Pancreas (tissue), 10 donors: Measurements from ENCODE around the gene GPAM. TPM values are rescaled to one million over a fixed set of nuclear protein-coding genes. Genes with fewer than 3 reads are reported as not detected.
"Not testable (repeated sequence)": the region's sequence is repeated elsewhere in the genome, so short reads cannot be mapped to it uniquely, and the experiment has no call there.

Experiments used
- ATAC-seq, 4 donors: fragments of 200-7000 bp; cut with Tn5 transposase; one replicate each; pipeline versions ENCODE4 v1.8.0 to v1.9.1; 2020; ENCODE audit warnings: mild to moderate bottlenecking in 4 of 4, moderate library complexity in 4 of 4
- DNase-seq, 6 donors: peaks; one replicate each; pipeline ENCODE4 v3.0.0-alpha.2; 2020
- FAIRE-seq: peaks from 2 replicates; lab custom pipeline; 2012; peaks lifted over from hg19 to GRCh38; lab: Jason Lieb, UNC
- H3K27ac ChIP-seq, 4 donors: fragments of 200-600 bp; sonication (generic); 1 replicate in 3 of 4; 2 replicates in 1 of 4; pipeline versions ENCODE4 v1.5.0 to v1.8.0; 2020
- H3K27me3 ChIP-seq, 4 donors: fragments of 200-600 bp; one replicate each; pipeline ENCODE4 v1.8.0; 2021
- H3K36me3 ChIP-seq, 3 donors: fragments of 200-600 bp; sonication (generic) in 1 of 3; one replicate each; pipeline versions ENCODE4 v1.5.0 to v1.8.0; 2020 to 2021
- H3K4me1 ChIP-seq, 3 donors: fragments of 200-600 bp; one replicate each; pipeline ENCODE4 v1.8.0; 2021
- H3K4me3 ChIP-seq, 4 donors: fragments of 200-600 bp; sonication (generic) in 2 of 4; one replicate each; pipeline versions ENCODE4 v1.5.0 to v1.8.0; 2020 to 2021
- H3K9me3 ChIP-seq, 4 donors: fragments of 200-600 bp; one replicate each; pipeline ENCODE4 v1.8.0; 2021
- WGBS, 2 donors: extraction: QIAGEN DNeasy Blood & Tissue Kit; methylation state at CpG; one replicate each; pipeline ENCODE4 v1.1.7; 2013; 5-methylcytosine and 5-hydroxymethylcytosine counted together
- intact Hi-C, 3 donors: fragments of 100-400 bp; cut with DNase I; formaldehyde crosslinking; loops; one replicate each; pipeline versions ENCODE4 v1.11.1 to v1.14.2; 2022
- polyA plus RNA-seq, 2 donors: library from polyadenylated mRNA; stranded (reverse); fragments of 200-250 nt; gene quantifications; one replicate each; pipeline ENCODE4 v1.2.3, GENCODE V29; 2013
- total RNA-seq, 6 donors: library from RNA; stranded (reverse); fragmentation: NEBNext Ultra II Directional in 4 of 6; extraction: Animal tissue kit (Norgen Biotek cat#: 25700) in 4 of 6; gene quantifications; one replicate each; pipeline versions ENCODE4 v1.2.1 to v1.2.4, GENCODE V29; 2021 to 2023
- TF ChIP-seq, protein P1 (sequence below), 4 donors: fragments of 200-600 bp; sonication (generic) in 3 of 4; IDR thresholded peaks; one replicate each; pipeline versions ENCODE4 v1.5.0 to v1.8.0; 2021; ENCODE audit warnings: antibody characterized with exemption in 4 of 4
- donor health status: healthy with polysubstance abuse.
- donor health status: DM: no; HTN: no; CAD: no; lungs with moderate emphysema.
- donor health status: DM: no; HTN: no; CAD: no.
- donor health status: control.
- donor health status: control.
- donor health status: Bipolar disorder and iron deficiency.
- donor health status: DM: yes; HTN: yes; CAD: no.
- donor health status: DM: no; HTN: no; CAD: no.
- donor health status: DM: no; HTN: no; CAD: no.
- donor health status: DM: yes; HTN: yes; CAD: no.

The GPAM gene
- total and polyA plus RNA-seq, 8 donors = 2.9 to 29.4 (median 4.2) TPM

DNA sequence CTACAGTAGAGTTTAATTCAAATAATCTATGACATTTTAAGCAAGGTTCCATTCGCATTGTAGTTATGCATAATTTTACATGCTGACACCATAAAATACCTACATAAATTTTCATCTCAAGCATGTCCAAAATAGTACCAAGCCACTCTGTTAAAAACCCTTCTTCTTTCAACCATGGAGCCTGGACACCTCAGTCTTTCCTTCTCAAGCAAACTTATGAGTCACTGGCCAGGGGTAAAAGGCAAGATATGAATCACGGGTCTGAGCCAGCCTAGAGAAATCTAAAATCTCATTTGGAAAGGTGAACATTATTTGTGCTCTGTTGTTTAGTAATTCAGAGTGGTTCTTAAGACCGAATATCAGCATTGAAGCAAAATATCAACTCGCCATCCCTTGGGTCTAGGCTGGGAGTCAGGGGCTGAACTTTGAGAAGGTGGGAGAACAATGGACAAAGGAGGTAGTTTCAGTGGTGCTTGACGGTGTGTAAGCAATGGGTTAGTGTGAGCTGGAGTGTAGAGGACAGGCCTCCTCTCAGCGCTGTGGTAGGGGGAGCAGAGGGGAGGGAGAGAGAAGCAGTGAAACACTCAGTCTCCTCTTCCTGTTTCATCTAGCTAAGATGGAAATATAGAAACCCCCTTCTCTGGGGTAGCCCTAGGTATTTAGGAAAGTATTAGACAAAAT, 19.1 kb upstream of the GPAM start:
- Histone ChIP-seq H3K36me3 (no peaks in the 10 kb centered on the region), H3K27ac (no peak overlapping the region), H3K4me1 (no peaks in the 10 kb centered on the region), H3K4me3 (no peak overlapping the region), H3K27me3 (no peaks in the 10 kb centered on the region), H3K9me3 (no peaks in the 10 kb centered on the region)
- TF ChIP-seq, protein P1, sequence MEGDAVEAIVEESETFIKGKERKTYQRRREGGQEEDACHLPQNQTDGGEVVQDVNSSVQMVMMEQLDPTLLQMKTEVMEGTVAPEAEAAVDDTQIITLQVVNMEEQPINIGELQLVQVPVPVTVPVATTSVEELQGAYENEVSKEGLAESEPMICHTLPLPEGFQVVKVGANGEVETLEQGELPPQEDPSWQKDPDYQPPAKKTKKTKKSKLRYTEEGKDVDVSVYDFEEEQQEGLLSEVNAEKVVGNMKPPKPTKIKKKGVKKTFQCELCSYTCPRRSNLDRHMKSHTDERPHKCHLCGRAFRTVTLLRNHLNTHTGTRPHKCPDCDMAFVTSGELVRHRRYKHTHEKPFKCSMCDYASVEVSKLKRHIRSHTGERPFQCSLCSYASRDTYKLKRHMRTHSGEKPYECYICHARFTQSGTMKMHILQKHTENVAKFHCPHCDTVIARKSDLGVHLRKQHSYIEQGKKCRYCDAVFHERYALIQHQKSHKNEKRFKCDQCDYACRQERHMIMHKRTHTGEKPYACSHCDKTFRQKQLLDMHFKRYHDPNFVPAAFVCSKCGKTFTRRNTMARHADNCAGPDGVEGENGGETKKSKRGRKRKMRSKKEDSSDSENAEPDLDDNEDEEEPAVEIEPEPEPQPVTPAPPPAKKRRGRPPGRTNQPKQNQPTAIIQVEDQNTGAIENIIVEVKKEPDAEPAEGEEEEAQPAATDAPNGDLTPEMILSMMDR (IDR thresholded peaks at IDR 0.05) = no peak
- intact Hi-C loops = no loop called here
- 65 to 74% methylated on average over 6 of the region's 6 CpGs for WGBS, 2 donors
- DNase-seq (no peak), ATAC-seq (no peak), FAIRE-seq (no peak)

GRCh38 chr10:112202076-112202475, 18.5 kb upstream of the GPAM start:
- intact Hi-C loops = no loop called here
- Histone ChIP-seq H3K36me3 (no peaks in the 10 kb centered on the region), H3K27me3 (no peaks in the 10 kb centered on the region), H3K4me3 (no peak overlapping the region), H3K4me1 (no peaks in the 10 kb centered on the region), H3K9me3 (no peaks in the 10 kb centered on the region), H3K27ac (no peak overlapping the region)
- no peak for FAIRE-seq
- ATAC-seq = no peak
- TF ChIP-seq, protein P1 (IDR thresholded peaks at IDR 0.05) = no peak
- 61 to 83% methylated on average over 1 of the region's 1 CpG for WGBS, 2 donors
- DNase-seq = no peak

DNA sequence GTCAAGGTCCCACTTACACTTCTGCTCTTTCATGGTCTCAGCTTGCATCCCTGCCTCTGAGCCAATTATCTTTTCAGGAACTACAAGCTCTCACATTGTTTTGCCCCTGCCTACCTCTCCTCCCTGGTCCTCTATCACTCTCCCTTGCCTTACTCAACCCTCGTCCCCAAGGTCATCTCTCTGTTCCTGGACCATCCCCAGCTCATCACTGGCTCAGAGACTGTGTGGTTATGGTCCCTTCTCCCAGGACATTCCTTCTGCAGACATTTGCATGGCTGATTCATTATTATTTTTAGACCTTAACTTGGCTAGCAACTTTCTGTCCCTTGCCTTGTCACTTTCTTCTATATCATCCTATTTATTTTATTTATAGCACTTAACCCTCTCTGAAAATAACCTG, 17.8 kb upstream of the GPAM start:
- no peaks in the 10 kb centered on the region for H3K4me1 ChIP-seq
- H3K9me3 ChIP-seq = no peaks in the 10 kb centered on the region
- ATAC-seq = no peak
- H3K36me3 ChIP-seq = no peaks in the 10 kb centered on the region
- FAIRE-seq = no peak
- intact Hi-C loops = no loop called here
- H3K27me3 ChIP-seq = no peaks in the 10 kb centered on the region
- TF ChIP-seq, protein P1 (IDR thresholded peaks at IDR 0.05) = no peak
- no peak overlapping the region for H3K27ac ChIP-seq
- DNase-seq = no peak
- no peak overlapping the region for H3K4me3 ChIP-seq
- 26 to 46% methylated on average over 1 of the region's 1 CpG for WGBS, 2 donors

DNA sequence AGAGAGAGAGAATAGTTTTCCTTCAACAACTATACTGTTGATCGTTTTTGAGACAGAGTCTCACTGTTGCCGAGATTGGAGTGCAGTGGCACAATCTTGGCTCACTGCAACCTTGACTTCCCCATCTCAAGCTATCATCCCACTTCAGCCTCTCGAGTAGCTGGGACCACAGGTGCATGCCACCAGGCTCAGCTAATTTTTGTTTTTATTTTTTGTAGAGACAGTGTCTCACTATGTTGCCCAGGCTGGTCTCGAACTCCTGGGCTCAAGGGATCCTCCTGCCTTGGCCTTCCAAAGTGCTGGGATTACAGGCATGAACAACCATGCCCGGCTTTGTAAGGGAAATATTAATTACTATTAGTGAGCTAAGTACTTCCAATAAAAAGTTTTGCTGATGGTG, 16.7 kb upstream of the GPAM start:
- H3K4me1 ChIP-seq, ATAC-seq, DNase-seq, FAIRE-seq, H3K36me3 ChIP-seq, H3K27ac ChIP-seq, H3K4me3 ChIP-seq, H3K9me3 ChIP-seq, H3K27me3 ChIP-seq, intact Hi-C loops: not testable (repeated sequence)
- WGBS, 2 donors = 64 to 80% methylated on average over 5 of the region's 5 CpGs

DNA sequence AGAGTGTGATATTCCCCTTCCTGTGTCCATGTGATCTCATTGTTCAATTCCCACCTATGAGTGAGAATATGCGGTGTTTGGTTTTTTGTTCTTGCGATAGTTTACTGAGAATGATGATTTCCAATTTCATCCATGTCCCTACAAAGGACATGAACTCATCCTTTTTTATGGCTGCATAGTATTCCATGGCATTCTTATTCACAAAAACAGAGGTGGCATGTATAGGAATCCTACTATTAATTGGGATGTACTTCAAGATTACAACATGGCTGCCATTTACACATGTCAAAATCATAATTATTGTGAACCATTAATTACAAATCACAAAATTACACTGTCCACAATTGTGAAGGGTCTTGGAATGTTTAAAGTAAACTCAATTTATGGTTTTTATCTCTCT, 14.1 kb upstream of the GPAM start:
- H3K27me3 ChIP-seq, H3K4me1 ChIP-seq, DNase-seq, H3K9me3 ChIP-seq, H3K4me3 ChIP-seq, H3K36me3 ChIP-seq, intact Hi-C loops, FAIRE-seq, H3K27ac ChIP-seq, ATAC-seq: not testable (repeated sequence)
- no CpG with 5 or more reads among the region's 2 CpGs for whole genome bisulfite sequencing, 2 donors

- 74 to 85% methylated on average over 7 of the region's 7 CpGs for WGBS, 2 donors
- no peak overlapping the region for H3K27ac ChIP-seq
- intact Hi-C loops = no loop called here
- ATAC-seq (no peak), FAIRE-seq (no peak), DNase-seq (no peak)
- H3K4me1 ChIP-seq = no peaks in the 10 kb centered on the region
- H3K36me3 ChIP-seq = no peaks in the 10 kb centered on the region
- H3K27me3 ChIP-seq = no peaks in the 10 kb centered on the region
- no peaks in the 10 kb centered on the region for H3K9me3 ChIP-seq
- TF ChIP-seq, protein P1 (IDR thresholded peaks at IDR 0.05) = no peak
- H3K4me3 ChIP-seq = no peak overlapping the region
These were observed 11.7 kb upstream of the GPAM start for GRCh38 chr10:112195224-112195623.
